Amniotic epithelial cell (primary cell): Measurements from ENCODE around the gene TRIM31.
A peak's percentile ranks its signal among the peaks of the same experiment; 100 is the strongest.
"Not testable (repeated sequence)": the region's sequence is repeated elsewhere in the genome, so short reads cannot be mapped to it uniquely, and the experiment has no call there.

Experiments
- DNase-seq: peaks from one replicate; pipeline ENCODE4 v3.0.0-alpha.2; 2010; ENCODE audit warnings: low read depth

Gene TRIM31

DNA sequence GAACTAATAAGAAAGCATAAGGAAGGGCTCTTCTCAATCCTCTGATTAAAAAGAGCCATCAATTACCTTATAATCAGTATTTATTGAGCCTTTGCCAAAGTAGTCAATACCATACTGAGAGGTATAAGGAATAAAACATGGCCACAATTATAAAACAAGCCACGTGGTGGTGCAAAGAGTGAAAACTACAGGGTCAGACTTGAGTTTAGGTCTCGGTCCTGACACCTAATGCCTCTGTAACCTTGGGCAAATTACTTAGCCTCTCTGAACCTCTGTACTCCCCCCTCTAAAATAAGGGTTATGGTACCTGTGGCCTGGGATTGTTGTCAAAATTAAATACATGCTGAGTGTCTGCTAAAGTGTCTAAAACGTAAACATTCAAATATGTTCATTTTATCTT is 36.3 kb upstream of the TRIM31 start:
- DNase-seq: no peak

DNA sequence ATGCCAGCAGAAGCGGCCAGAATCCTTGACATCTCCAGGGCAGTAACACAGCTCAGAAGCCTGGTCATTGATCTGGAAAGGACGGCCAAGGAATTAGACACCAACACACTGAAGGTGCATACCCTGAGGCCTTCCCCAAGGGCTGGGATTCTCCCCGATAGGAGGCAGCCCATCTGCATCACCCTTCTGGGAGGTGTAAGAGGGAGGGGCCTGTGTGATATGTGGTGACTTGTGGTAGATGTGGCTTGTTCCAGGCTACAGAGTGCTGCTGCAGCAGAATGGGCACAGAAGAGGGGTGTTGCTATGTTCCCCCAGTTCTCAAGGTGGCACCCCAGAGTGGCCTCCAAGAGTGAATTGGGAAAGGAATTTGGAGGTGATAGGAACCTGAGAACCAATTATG is 34.2 kb upstream of the TRIM31 start:
- no peak for DNase-seq

DNA sequence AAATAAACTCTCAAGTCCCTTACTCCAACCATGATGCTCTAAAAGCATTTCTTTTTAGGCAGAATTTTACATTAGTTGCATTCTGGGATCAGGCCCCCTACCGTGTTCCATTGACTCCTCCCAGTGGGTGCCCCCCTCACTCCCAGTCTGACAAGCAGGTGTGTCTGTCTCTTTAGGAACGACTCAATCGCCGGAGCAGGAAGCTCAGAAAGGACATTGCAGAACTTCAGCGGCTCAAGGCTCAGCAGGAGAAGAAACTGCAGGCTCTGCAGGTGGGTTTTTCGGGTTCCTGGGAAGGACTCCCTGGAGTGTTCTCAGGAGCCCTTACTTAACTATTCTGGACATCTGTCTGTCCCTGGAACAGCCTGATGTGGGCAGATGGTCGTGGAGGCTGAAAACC is 32.9 kb upstream of the TRIM31 start:
- no peak for DNase-seq

DNA sequence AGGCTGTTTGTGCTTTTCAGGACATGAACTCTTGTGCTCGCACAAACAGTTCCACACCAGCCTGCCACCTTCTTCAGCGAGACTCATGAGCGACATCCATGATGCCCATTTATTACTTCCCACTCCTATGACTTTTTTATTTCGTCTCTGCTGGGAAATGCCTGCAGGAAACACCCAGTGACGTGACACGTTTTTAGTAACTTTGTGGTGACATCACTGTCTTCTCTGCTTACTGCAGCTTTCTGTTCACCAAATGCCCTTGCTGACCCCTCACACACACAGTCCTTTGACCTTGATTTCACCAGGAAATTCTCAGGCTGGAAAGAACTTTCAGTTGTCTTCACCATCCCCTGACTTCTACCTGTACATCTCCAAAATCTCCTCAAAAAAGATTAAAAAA is 31.9 kb upstream of the TRIM31 start:
- no peak for DNase-seq

DNA sequence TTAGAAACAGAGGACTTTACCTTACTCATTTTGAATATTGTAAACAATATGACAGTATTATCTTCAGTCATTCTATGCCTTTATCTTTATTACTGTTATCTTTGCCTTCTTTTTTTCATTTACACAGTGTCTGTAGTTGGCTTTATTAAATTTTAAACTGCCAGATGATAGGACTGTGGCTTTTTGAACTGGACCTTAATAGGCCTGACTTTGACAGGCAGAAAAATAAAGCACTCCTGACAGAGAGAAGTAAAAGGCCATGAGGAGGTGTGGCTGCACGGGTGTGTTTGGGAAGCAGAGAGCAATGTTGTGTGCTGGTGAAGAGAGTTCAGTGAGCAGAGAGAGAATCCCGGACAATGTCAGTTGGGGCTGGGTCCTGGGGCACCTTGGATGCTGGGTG is 30.9 kb upstream of the TRIM31 start:
- DNase-seq: no peak

DNA sequence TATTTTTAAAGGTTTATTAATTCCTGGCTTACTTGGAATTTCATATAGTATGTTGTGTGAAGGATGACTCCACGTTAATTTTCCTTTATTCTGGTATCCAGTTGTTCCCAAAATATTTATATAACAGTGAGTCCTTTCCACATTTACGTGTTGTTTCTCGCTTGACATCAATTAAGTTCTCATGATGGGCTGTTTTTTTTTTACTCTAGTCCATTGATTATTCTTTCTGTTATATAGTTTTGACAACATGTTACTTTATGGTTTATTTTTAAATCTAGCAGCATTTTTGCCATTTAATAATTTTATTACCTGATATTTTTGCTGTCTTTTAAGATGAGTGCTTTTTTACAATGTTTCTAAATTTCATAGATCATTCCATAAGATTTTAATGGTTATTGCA is 29.8 kb upstream of the TRIM31 start:
- DNase-seq: no peak

DNA sequence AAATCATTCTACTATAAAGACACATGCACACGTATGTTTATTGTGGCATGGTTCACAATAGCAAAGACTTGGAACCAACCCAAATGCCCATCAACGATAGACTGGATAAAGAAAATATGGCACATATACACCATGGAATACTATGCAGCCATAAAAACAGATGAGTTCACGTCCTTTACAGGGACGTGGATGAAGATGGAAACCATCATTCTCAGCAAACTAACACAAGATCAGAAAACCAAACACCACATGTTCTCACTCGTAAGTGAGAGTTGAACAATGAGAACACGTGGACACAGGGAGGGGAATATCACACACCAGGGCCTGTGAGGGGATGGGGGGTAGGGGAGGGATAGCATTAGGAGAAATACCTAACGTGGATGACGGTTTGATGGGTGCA is 27.4 kb upstream of the TRIM31 start:
- DNase-seq: not testable (repeated sequence)

DNA sequence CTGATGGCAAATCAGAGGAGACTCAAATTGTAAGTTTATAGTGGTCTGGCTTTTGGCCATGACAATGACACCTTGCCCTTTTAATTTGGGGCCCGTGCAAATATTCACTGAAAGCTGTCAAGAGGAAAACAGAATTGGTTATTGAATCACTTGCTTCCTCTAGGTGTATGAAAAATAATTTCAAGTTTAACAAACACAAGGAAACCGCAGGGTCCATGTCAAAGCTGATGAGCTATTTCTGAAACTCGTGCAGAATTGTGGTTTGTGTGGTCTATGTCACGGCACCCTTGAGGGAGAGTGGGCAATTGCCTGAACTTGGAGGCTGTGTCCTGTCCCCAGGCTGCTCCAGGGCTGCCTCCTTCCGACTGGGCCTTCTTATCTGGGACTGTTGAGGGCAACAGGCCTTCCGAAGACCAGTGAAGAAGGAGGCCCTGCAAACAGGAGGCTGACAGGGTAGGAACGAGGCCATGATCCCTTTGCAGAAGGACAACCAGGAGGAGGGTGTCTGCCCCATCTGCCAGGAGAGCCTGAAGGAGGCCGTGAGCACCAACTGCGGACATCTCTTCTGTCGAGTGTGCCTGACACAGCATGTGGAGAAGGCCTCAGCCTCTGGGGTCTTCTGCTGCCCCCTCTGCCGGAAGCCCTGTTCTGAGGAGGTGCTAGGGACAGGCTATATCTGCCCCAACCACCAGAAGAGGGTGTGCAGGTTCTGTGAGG is 23.8 kb upstream of the TRIM31 start:
- DNase-seq: no peak

DNA sequence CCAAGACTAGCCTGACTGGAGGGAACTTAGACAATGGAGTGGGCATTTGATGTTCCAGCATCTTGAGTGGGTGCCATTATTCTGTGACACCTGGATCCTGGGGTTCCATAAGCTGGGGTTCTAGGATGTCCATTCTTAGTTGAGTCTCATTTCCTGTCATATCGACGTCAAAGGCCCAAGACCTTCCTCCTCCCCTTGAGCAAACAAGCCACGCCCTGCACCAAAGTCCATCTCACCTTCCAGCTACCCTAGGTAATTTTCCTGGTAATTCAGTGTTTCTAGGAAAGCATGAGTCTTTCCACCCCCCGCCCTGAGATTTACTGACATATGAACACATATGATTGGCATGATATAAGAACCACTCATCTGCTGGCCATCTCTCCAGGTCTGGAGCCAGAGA is 22.9 kb upstream of the TRIM31 start, which contains the start of gene TRIM40:
Gene TRIM40 (plus strand): TSS at position 384 of the 400 bp plus-strand sequence. CDS start 897 bp downstream, outside the sequence.
- DNase-seq: no peak

DNA sequence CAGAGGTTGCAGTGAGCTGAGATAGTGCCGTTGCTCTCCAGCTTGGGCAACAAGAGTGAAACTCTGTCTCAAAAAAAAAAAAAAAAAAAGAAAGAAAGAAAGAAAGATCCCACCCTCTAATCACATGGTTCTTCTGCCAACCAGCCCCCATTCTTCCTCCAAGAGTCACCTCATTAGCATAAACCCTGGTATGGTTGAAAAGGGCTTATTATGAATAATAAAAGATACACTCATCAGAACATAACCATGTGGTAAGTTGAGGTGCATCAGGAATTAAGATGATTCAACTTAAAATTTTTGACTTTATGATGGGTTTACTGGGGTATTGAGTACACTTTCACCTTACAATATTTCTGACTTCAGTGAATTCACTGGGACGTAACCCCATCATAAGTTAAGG is 22.3 kb upstream of the TRIM31 start:
- no peak for DNase-seq

DNA sequence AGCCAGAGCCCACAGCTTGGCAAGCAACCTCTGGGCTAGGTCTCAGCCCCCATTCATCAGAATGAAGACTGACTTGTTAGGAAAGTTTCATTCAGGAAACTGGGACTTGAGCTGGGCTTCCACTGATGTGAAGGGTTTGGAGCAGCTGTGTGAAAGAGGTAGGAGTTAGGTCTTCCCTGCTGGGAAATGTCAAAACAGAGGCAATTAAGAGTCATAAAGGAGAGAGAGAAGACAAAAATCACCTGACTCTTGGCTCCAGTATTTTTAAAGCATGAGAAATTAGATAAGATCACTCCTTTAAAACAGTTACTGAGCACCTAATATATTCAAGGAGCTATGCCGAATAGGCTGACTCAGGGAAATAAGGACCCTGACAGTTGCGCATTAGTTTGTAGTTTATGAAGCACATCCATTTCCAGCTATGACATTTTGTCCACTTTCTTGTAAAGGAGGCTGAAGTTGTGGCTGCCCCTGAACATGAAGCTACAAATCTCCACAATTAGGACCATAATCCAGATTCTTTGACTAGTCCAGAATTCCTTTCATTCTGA is 19.1 kb upstream of the TRIM31 start:
- DNase-seq: no peak

DNA sequence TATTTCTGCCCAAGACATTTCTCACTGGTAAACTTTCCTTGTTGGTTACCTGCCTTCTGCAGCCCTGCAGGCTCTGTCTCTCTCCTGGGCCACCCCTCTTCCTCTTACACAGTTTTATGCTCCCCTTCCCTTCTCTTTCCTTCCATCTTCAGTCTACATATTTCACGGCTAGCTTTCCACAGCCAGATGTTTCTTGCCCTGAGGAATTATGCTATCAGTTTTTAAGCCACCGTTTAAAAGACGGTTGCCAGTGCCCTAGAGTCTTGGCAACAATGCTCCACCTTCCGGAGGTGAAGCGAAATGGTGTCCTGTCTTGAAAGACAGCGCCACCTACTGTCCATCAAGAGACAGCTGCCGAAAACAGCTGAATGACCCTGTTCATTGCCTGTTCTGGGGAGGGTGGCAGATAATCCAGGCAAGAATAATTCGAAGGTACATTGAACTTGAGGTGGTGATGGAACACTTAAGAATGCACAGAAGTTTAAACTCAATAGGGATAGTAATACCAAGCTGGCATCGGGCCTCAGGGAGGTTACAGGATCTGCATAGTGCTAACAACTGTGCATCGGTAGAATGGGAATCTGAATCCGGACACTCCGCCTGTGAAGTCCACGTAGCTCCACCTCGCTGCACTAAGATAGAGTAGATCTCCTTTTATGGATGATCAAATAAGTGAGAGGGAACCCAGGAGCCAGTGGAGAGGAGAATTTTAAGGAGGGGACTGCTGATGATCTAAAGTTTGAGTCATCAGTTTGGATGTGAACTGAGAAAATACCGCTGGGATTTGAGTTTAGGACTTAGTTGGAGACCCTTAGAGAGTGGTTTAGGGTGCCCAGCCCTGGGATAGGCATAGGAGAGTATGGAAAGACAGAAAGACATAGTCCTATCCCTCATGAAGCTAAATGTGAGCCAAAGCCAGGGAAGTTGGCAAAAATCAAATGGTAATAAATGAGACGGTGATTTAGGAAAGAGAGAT is 18.3 kb upstream of the TRIM31 start:
- peak; percentile 84 for DNase-seq

DNA sequence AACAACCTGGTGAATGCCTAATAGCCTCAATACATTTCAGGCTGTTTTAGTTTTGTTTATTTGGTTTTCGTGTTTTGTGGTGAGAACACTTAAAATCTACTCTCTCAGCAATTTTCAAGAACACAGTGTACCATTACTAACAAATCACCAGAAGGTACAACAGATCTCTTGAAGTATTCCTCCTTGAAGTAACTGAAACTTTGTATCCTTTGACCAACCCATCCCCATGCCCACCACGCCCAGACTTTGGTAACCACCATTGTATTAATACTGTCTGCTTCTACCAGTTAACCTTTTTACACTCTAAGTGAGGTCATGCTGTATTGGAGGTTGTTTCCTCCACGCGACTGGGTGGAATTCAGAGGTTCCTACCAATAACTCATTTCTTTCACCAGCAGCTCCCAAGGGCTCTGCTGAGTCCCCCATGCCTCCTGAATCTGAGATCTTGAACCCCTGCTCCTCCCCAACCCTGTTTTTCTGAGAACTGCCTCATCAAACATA is 17.3 kb upstream of the TRIM31 start:
- DNase-seq: no peak

DNA sequence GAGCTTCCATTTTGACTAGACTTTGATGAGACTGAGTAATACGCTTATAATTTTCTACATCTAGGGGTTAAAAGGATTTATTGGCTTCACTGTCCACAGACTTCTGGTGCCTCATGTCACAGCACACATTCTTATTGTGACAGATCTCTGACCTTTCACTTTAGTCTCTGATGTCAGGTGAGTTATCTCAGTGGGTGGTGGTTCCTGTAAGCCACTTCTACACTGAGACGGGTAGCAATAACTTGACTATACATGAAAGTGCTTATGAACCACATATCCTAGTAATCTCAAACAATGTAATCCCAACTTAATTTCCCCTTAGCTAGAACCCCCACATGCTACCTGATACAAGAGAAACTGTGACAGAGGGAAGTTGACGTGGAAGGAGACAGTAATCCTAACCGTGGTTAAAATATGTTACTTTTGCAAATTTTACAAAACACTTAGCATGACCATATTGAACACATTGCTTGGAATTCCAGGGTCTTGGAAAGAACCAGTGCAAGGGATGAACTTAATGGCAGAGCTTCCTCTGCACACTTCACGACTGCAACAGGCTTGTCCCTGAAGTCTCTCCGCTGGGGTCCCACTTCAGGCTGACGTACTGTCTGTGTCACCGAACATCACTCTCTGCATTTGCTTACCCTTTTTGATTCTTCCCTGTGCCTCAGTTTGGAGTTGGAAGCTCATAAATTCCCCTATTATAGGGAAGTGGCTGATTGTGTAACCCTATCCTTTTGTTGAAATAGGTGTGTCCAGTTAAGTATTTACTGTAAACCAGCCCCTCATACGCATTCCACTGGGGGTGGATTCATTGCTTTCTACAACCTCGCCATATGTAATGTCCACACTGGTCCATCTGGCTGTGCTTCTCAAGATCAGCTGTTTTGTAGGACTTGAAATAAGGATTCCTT is 16.6 kb upstream of the TRIM31 start:
- DNase-seq: no peak

DNA sequence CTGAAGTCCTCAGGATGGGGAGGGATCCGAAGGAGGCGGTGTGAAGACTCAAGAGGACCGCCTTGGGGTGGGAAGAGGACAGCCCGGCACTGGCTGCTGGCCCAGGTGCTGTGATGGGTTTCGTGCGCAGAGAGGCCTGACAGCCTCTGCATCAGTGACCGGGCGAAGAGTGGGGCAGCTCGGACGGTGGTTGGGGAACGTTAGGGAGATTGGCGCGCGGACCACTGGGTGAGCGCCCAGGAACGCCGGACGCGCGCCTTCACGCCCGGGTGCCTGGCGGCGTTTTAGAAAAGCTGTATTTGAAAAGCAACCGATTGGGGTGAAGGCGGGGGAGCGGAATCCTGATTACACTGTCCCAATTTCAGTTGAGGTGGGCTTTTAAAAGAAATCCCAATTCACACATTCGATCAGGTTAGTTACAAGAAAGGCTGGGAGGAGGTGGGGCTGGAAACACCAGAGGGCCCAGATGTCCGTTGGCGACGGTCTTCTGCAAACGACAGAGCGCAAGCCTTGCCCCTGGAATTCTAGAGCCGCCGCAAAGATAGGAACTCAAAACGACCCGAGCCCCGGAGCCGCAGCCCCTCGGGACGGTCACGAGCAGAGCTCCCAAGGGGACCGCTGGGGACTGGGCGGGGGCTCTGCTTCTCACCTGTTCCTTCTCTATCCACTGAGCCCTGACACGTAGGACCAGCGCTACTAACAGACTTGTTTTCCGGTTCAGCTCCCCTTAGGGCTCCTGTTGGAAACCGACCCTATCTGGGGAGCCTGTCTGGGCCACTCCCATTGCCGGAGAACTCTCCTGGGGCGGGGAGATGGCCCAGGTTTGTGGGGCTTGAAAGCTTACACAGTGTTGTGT is 14.6 kb upstream of the TRIM31 start:
- no peak for DNase-seq

DNA sequence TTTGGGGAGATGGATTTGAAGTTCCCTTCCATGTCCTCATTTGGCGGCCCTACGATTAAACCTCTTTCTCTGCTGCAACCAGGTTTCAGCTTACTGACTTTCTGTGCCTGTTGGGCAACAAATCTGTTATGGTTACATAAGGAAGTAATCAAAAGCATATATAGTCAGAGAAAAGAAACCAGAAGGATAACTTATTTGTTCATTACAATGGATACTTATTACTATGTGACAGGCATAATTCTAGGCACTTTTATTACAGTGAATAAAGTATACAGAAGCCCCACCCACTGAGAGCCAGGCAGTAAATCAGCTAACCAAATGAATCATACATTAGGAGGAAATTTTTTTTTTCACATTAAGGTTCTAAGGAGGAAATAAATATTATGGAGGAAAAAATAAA is 9.6 kb upstream of the TRIM31 start:
- DNase-seq: no peak

DNA sequence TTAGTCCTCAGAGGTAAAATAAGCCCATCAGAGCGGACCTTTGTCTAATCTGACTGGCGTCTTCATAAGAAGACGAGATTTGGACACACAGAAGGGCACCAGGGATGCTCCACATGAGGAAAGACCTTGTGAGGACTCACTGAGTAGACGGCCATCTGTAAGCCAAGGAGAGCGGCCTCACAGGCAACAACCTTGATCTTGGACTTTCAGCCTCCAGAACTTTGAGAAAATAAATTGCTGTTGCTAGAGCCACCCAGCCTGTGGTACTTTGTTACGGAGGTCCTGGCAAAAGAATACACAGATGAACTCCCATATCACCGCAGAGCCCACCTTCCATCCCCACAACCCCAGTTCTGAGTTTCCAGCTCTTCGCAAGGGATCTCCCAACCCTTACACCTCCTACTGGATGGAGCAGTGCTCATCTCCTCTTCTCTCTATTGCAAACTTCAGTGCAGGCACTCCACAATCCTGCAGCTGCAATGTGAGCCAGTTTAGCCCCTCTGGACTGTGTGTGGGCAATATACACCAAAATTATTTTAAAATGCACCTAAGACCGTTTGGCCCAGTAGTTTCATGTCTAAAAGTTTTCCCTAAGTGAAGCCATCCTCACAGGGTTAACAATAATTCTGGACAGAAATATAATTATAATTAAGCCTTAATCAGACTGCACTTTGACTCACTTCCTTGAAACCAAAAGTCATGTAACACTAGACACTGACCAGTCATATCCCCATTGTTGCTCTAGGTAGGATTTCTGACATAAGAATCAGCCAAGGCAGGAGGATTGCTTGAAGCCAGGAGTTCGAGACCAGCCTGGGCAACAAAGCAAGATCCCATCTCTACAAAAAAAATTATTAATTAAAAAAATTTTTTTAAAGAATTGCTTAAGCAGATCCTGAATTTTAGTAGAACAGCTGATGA is 8.8 kb upstream of the TRIM31 start:
- no peak for DNase-seq

DNA sequence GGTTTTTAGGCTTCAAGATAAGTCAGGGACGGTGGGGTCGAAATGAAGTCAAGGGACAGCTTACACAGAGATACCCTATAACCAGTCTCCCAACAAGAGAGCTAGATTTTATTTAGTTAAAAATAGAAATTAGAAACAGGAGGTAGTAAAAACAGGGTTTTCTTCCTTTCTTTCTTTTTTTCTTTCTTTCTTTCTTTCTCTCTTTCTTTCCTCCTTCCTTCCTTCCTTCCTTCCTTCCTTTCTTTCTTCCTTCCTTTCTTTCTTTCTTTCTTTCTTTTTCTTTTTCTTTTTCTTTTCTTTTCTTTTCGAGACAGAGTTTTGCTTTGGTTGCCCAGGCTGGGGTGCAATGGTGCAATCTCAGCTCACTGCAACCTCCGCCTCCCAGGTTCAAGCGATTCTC is 5.8 kb upstream of the TRIM31 start:
- DNase-seq: not testable (repeated sequence)

DNA sequence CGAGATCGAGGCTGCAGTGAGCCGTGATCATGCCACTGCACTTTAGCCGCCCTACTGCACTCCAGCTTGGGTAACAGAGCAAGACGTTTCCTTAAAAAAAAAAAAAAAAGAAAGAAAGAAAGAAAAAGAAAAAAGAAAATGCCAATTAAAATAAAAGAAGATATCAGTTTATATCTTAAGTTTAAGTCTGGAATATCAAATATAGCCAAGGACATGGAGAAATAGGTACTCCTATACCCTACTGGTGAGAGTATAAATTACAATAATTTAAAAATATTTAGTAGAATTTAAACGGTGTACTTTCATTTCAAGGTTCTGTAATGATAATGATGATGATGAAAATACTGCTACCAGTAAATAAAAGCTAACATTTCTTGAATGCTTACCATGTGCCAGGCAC is 3.8 kb upstream of the TRIM31 start:
- no peak for DNase-seq

DNA sequence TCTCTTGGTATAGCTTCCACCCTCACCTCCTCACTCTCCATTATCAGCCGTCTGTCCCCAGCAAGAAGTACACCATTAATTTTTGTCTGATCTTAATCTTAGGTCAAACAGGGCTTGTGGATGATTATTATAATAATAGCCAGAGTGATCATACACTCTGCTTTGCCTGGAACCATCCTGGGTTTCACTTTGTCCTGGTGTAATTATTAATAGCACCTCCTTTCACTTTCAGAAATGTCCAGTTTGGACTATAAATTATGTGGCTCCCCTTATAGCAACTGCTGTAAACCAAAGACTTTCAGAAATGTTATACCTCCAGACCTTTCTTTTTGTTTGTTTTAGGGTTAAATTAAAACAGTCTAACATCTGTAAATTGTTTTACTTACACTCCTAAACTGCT is 951 bp upstream of the TRIM31 start:
- DNase-seq: no peak
